GM20000 (cell line): ENCODE data around the gene KLHL29.

Experiments
- DNase-seq: peaks from one replicate; pipeline ENCODE4 v3.0.0; 2012; ENCODE audit warnings: low spot score
- TF ChIP-seq, protein P1 (sequence below): IDR thresholded peaks from 2 replicates; pipeline ENCODE4 v1.5.1; 2012; ENCODE audit warnings: mild to moderate bottlenecking, control low read depth; ENCODE audit errors: extremely low read depth, missing control alignments

The KLHL29 gene

DNA sequence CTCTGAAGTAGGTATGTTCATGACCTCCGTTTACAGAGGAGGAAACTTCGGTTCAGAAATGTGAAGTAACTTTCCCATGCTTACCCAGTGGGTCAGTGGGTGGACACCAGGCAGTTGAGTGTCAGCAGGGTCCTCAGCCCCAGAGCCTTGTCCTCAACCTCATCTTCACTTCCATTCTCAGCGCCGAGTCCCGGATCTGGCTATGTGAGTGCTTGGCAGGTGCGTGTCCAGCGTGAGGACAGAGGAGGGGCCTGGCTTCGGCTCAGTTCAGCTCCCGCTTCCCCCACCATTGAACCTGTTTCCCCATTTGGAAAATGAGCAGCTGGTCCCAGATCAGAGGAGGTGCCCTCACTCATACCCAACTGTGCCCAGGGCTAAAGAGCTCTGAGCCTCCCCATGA lies 274.3 kb downstream of the KLHL29 start:
- DNase-seq = no peak
- TF ChIP-seq, protein P1, sequence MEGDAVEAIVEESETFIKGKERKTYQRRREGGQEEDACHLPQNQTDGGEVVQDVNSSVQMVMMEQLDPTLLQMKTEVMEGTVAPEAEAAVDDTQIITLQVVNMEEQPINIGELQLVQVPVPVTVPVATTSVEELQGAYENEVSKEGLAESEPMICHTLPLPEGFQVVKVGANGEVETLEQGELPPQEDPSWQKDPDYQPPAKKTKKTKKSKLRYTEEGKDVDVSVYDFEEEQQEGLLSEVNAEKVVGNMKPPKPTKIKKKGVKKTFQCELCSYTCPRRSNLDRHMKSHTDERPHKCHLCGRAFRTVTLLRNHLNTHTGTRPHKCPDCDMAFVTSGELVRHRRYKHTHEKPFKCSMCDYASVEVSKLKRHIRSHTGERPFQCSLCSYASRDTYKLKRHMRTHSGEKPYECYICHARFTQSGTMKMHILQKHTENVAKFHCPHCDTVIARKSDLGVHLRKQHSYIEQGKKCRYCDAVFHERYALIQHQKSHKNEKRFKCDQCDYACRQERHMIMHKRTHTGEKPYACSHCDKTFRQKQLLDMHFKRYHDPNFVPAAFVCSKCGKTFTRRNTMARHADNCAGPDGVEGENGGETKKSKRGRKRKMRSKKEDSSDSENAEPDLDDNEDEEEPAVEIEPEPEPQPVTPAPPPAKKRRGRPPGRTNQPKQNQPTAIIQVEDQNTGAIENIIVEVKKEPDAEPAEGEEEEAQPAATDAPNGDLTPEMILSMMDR = no peak

DNA sequence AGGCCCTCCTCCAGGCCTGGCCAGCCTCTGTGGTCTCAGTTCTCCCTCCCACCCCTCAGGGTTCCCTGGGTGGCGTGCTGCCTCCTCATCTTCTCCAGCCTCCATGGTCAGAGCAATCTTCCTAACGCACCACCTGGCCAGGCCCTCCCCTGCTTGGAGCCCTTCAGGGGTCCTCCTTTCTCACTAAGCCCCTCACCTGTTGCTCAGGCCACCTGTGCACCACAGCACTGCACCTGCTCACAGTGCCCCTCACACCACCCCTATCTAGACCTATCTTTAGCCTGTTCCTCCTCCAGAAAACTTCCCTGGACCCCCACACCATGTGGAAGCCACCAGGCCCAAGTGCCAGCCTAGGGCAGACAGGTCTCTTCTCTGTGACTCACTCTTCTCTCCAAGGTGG lies 274.8 kb downstream of the KLHL29 start:
- TF ChIP-seq, protein P1 = no peak
- DNase-seq = no peak

DNA sequence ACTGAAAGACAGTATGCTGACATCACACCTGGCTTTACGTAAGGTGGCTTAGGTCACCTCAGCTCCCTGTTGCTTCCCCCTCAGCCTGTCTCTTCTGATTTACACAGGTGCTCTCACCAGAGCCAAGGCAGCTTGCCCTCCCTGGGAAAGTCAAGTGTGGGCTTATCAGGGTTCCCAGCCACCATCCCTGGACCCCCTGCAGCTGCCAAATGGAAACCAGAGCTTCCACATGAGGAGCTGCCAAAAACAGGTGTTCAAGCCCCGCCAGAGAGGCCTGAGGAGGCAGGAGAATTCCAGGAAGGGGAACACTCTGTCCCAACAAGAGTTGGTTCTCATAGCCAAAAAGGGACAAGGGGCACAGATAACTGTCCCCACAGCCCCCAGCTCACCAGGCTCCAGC lies 275.3 kb downstream of the KLHL29 start:
- no peak for DNase-seq
- TF ChIP-seq, protein P1 = no peak

DNA sequence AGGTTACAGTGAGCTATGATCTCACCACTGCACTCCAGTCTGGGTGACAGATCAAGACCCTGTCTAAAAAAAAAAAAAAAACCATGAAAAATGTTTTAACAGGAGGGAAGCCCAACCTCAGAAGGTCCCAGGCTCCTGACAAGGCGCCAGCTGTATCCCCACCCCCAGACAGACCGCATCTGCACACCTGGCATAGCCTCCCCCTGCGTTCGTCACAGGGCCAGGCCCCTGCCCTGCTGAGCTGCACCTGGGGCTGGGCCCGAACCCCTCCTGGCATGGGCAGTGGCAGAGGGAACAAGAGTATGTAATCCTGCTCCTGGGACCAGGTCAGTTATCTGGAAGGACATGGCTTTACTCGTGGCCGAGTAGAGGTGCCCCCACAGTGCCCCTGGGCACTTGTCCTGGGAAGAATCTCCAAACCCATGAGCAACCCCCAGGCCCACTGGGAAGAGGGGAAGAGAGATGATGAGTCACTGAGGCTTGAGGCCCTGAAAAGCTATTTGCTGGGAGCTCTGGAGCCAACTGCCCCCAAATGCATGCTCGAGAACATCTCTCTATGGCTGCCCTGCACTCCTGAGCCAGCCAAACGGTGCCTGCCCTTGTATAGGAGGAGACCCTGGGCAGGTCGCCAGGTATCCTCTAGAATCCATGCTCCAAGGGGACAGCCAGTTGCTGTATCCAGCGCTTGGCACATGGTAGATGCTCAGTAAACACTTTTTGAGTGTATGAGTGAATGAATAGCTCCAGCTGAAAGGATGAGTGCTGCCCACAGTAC lies 276.5 kb downstream of the KLHL29 start:
- TF ChIP-seq, protein P1 = no peak

DNA sequence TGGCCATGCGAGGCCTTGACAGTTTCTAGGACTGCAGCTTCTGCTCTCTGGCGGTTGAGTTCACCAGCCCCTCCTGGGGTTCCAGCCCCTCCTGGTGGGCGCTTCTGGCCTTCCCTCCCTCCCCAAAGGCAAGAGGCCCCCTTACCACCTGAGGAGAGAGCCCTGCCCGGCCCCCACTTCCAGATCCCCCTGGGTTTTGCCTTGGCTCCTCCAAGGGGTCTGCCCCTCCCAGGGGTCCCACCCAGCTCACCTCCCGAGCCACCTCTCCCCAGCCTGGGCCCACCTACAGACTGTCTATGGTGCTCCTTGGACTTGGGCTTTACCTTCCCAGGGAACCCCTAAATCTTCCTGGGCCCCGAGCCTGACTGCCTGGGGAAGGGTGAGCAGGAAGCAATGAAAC lies 277.5 kb downstream of the KLHL29 start:
- no peak for DNase-seq
- TF ChIP-seq, protein P1 = no peak

More for the DNA sequence above, 276.5 kb downstream of the KLHL29 start:
- no peak for DNase-seq

DNA sequence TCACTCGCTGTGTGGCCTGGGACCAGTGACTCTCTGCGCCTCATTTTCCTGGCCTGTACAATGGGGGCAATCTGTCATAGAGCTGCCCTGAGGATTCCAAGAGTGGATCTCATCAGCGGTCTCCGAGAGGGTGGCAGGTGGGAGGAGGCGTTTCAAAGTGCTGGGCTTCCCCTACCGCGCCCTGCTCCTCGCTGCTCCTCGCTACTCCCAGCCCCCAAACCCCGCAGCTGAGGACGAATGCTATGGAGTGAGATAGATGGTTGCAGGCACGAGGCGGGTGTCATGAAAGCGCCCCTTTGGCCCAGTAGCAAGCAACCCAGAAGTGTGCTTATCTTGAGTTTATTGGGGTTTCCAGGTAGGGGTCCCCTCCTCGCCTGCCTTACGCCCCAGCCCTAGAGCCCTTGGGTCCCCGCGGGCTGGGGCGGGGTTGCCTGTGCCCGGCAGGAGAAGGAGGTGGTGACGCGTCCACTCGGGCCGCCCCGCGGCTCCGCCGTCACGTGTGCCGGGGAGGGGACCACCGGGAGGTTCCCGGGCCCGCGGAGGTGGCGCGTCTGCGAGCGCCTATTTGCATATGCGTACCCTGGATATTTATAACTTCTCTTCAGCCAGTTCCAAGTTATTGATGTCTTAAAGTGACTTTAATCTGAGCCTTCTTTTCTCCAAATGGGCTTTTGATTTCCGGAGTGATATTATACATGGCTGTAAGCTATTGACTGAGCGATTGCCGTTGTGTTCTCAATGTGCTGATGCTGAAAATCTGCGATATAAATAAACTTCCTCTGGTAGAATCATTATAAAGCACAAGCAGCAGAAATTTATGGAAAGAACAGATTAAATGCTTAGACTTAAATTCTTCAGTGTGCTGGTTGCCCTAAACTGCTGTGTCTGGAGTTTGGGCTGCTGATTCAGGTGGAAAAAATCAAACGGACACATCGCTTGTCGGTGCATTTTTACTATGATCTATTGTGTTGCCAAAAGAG lies 278.3 kb downstream of the KLHL29 start:
- no peak for DNase-seq
- TF ChIP-seq, protein P1 = no peak

DNA sequence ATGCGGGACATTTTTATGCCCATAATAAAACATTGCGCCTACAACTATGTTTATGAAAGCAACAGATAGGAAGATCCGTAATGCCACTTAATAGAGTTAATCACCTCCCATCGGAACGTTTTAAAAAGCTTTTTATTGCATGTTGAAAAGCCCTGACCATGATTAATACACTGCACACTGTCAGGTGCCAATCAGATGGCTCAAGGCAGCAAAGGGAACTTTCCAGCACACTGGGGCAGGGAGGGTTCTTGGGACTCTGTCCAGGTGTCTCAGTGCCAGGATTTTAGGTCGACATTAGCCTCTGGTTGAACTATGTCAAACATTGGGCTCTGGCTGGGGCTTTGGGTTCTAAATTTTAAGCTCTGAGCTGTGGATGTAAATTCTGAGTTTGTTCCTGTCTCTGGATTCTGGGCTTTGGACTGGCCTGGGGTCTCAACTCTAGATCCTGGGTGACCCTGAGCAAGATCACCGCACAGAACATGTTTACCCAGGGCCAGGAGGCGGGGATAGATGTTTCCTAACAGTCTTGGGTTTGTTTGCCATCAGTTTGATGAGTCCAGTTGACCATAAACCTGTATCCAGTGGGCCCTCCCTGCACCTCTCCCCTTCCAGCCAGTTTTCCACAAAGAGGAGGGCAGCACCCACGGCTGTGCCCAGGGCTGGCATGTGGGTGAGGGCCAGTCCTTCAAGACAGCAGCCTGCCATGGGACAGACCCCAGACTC lies 279.2 kb downstream of the KLHL29 start:
- DNase-seq = no peak
- TF ChIP-seq, protein P1 = no peak
